BLaER1 treated with 17β-estradiol and CSF1 and Interleukin-3, amounts not matched to agents 10 nM and 100 nM (cell line): ENCODE measurements around the gene HPDL.
A peak's percentile ranks its signal among the peaks of the same experiment; 100 is the strongest.

Experiments used
- H3K27ac ChIP-seq, 11 experiments: shearing (Covaris generic); formaldehyde crosslinking; 2 replicates each; pipeline ENCODE4 v1.8.1; 2022
- H3K27me3 ChIP-seq, 11 experiments: shearing (Covaris generic); formaldehyde crosslinking; 2 replicates each; pipeline ENCODE4 v1.8.1; 2022
- H3K36me3 ChIP-seq, 11 experiments: shearing (Covaris generic); formaldehyde crosslinking; 2 replicates each; pipeline ENCODE4 v1.8.1; 2022
- H3K4me1 ChIP-seq, 10 experiments: shearing (Covaris generic); formaldehyde crosslinking; 2 replicates each; pipeline ENCODE4 v1.8.1; 2022
- H3K4me2 ChIP-seq, 11 experiments: shearing (Covaris generic); formaldehyde crosslinking; 2 replicates each; pipeline ENCODE4 v1.8.1; 2022
- H3K4me3 ChIP-seq, 10 experiments: shearing (Covaris generic); formaldehyde crosslinking; 2 replicates each; pipeline ENCODE4 v1.8.1; 2022
- H3K9ac ChIP-seq, 11 experiments: shearing (Covaris generic); formaldehyde crosslinking; 2 replicates each; pipeline ENCODE4 v1.8.1; 2022
- H3K9me3 ChIP-seq, 11 experiments: shearing (Covaris generic); formaldehyde crosslinking; replicated peaks in 1 of 11; 2 replicates each; pipeline ENCODE4 v1.8.1; 2022
- H4K20me1 ChIP-seq, 11 experiments: shearing (Covaris generic); formaldehyde crosslinking; 2 replicates each; pipeline ENCODE4 v1.8.1; 2022
- Cebpa-rat ChIP-seq, 11 experiments: shearing (Covaris generic); IDR thresholded peaks; 2 replicates each; pipeline ENCODE4 v1.8.1; 2022

HPDL gene

DNA sequence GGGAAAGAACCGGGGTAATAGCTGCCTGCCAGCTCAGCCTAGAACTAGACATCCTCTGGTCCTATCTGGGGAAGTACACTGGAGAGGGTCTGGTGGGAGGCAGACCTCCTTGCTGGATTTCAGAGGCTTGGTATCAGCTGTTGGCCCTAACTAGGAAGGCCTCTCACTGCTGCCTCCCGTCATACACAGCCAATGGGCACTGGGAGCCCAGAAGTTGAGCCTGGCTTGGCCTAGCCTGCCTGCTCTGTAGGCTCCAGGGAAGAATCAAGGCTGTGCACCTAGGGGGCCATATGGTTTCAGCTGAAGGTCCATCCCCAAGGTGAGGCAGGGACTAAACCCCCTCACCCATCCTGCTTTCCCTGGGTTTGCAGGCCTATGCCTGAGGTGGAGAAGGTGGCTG lies 17.8 kb downstream of the HPDL start:
- Histone ChIP-seq H3K4me2 (no peak overlapping the region), H3K27me3 (no peaks in the 10 kb centered on the region), H3K4me1 (peaks cover 25 to 30% (median 27%) of the 10 kb centered on the region in 10 experiments), H3K9ac (no peak overlapping the region), H4K20me1 (peaks cover 0 to 49% (median 10%) of the 10 kb centered on the region in 11 experiments; a peak in 9 of 22 replicates), H3K4me3 (no peak overlapping the region), H3K36me3 (peaks cover 48 to 62% (median 58%) of the 10 kb centered on the region in 11 experiments), H3K27ac (no peak overlapping the region), H3K9me3 (no peaks in the 10 kb centered on the region)
- TF ChIP-seq Cebpa-rat (IDR thresholded peaks at IDR 0.05), result no peak

GRCh38 chr1:45345014-45345413 lies 18.3 kb downstream of the HPDL start:
- no peaks in the 10 kb centered on the region for H3K9me3 ChIP-seq
- peaks cover 48 to 62% (median 58%) of the 10 kb centered on the region in 11 experiments for H3K36me3 ChIP-seq
- peaks cover 25 to 30% (median 27%) of the 10 kb centered on the region in 10 experiments for H3K4me1 ChIP-seq
- H3K9ac ChIP-seq, result no peak overlapping the region
- H3K27me3 ChIP-seq, result no peaks in the 10 kb centered on the region
- no peak overlapping the region for H3K4me3 ChIP-seq
- no peak overlapping the region for H3K4me2 ChIP-seq
- no peak overlapping the region for H3K27ac ChIP-seq
- TF ChIP-seq Cebpa-rat (IDR thresholded peaks at IDR 0.05), result no peak
- H4K20me1 ChIP-seq, result peaks cover 0 to 49% (median 10%) of the 10 kb centered on the region in 11 experiments; a peak in 9 of 22 replicates

GRCh38 chr1:45346473-45346872 lies 19.8 kb downstream of the HPDL start:
- Histone ChIP-seq H3K4me3 (no peak overlapping the region), H3K9me3 (no peaks in the 10 kb centered on the region), H3K9ac (no peak overlapping the region), H3K4me2 (no peak overlapping the region), H3K27me3 (no peaks in the 10 kb centered on the region), H4K20me1 (peaks cover 0 to 38% (median 10%) of the 10 kb centered on the region in 11 experiments; a peak in 9 of 22 replicates), H3K27ac (no peak overlapping the region), H3K4me1 (peaks cover 16 to 22% (median 18%) of the 10 kb centered on the region in 10 experiments), H3K36me3 (peaks cover 47 to 60% (median 54%) of the 10 kb centered on the region in 11 experiments)
- TF ChIP-seq Cebpa-rat (IDR thresholded peaks at IDR 0.05), result no peak

DNA sequence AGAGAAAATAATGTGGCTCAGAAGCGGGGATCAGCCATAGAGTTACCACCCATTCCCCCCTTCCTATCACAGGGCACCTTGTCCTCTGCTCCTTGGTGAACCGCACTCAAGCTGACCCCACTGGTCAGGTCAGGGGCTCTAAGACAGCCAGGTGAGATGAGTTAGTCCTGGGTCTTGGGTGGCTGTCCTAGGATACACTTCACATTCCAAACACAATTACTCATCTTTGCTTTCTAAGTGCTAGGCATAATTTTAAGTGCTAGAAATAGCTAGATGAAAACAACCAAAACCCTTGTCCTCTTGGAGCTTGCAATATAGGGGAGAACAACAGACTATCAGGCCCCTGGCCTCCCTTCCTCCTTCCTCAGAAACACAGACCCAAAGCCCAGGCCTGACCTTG lies 21.3 kb downstream of the HPDL start:
- Histone ChIP-seq H3K27me3 (no peaks in the 10 kb centered on the region), H3K4me2 (no peak overlapping the region), H4K20me1 (peaks cover 0 to 29% (median 7%) of the 10 kb centered on the region in 11 experiments; a peak in 7 of 22 replicates), H3K36me3 (peaks cover 31 to 59% (median 39%) of the 10 kb centered on the region in 11 experiments), H3K4me3 (no peak overlapping the region), H3K9me3 (no peaks in the 10 kb centered on the region), H3K4me1 (peaks cover under 1 to 7% (median 2%) of the 10 kb centered on the region in 10 experiments; a peak in 17 of 20 replicates), H3K27ac (no peak overlapping the region), H3K9ac (no peak overlapping the region)
- TF ChIP-seq Cebpa-rat (IDR thresholded peaks at IDR 0.05), result no peak

- H3K9ac ChIP-seq, result no peak overlapping the region
- H3K36me3 ChIP-seq, result peaks cover 26 to 54% (median 33%) of the 10 kb centered on the region in 11 experiments
- H3K27me3 ChIP-seq, result no peaks in the 10 kb centered on the region
- peaks cover 0 to 27% (median 7%) of the 10 kb centered on the region in 11 experiments; a peak in 6 of 22 replicates for H4K20me1 ChIP-seq
- peaks cover 0 to 1% (median 0%) of the 10 kb centered on the region in 10 experiments; a peak in 5 of 20 replicates for H3K4me1 ChIP-seq
- H3K4me3 ChIP-seq, result no peak overlapping the region
- no peak for TF ChIP-seq Cebpa-rat (IDR thresholded peaks at IDR 0.05)
- H3K4me2 ChIP-seq, result no peak overlapping the region
- H3K9me3 ChIP-seq, result no peaks in the 10 kb centered on the region
- H3K27ac ChIP-seq, result no peak overlapping the region
Observed at GRCh38 chr1:45348609-45348965, 21.9 kb downstream of the HPDL start.

- H3K4me2 ChIP-seq, result no peak overlapping the region
- no peak overlapping the region for H3K27ac ChIP-seq
Observed at GRCh38 chr1:45348966-45349677, 22.4 kb downstream of the HPDL start.

GRCh38 chr1:45351508-45351907 lies 24.8 kb downstream of the HPDL start:
- H3K27me3 ChIP-seq, result no peaks in the 10 kb centered on the region
- no peak overlapping the region for H3K4me2 ChIP-seq
- no peak for TF ChIP-seq Cebpa-rat (IDR thresholded peaks at IDR 0.05)
- no peak overlapping the region for H3K27ac ChIP-seq
- H3K9ac ChIP-seq, result no peak overlapping the region
- peaks cover 0 to 7% (median 0%) of the 10 kb centered on the region in 11 experiments; a peak in 1 of 22 replicates for H4K20me1 ChIP-seq
- H3K36me3 ChIP-seq, result peaks cover 0 to 37% (median 5%) of the 10 kb centered on the region in 11 experiments; a peak in 12 of 22 replicates
- H3K4me1 ChIP-seq, result peaks cover 0 to 8% (median 0%) of the 10 kb centered on the region in 10 experiments; a peak in 4 of 20 replicates
- no peak overlapping the region for H3K4me3 ChIP-seq
- no peaks in the 10 kb centered on the region for H3K9me3 ChIP-seq

More at GRCh38 chr1:45348966-45349677, 22.4 kb downstream of the HPDL start:
- no peak overlapping the region for H3K4me3 ChIP-seq
- no peak overlapping the region for H3K9ac ChIP-seq
- peaks cover 0 to 22% (median 7%) of the 10 kb centered on the region in 11 experiments; a peak in 5 of 22 replicates for H4K20me1 ChIP-seq
- H3K4me1 ChIP-seq, result peaks cover 0 to 7% (median 0%) of the 10 kb centered on the region in 10 experiments; a peak in 4 of 20 replicates
- no peaks in the 10 kb centered on the region for H3K9me3 ChIP-seq
- TF ChIP-seq Cebpa-rat (IDR thresholded peaks at IDR 0.05), result no peak
- peaks cover 20 to 50% (median 28%) of the 10 kb centered on the region in 11 experiments for H3K36me3 ChIP-seq
- no peaks in the 10 kb centered on the region for H3K27me3 ChIP-seq

DNA sequence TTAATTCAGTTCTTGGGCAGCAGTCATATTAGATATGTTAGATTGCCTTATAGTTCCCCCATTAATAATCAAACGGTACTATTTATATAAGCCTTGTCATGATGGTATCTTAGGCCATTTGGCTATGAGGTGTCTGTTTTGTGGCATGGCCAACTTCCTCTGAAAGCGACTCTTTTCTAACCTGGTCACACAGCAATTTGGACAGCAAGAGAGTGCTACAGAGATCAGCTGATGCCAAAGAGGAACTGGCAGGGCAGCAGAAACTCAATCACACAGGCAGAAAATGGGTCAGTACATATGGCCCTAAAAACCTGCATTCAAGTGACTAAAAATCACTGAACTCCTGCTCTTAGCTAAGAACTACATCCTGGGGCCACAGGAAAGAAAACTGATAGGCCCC lies 27.0 kb downstream of the HPDL start:
- no peak for TF ChIP-seq Cebpa-rat (IDR thresholded peaks at IDR 0.05)
- Histone ChIP-seq H3K9me3 (no peaks in the 10 kb centered on the region), H4K20me1 (peaks cover 0 to 7% (median 0%) of the 10 kb centered on the region in 11 experiments; a peak in 1 of 22 replicates), H3K27me3 (no peaks in the 10 kb centered on the region), H3K27ac (no peak overlapping the region), H3K9ac (no peak overlapping the region), H3K36me3 (peaks cover 0 to 25% (median 0%) of the 10 kb centered on the region in 11 experiments; a peak in 3 of 22 replicates), H3K4me3 (no peak overlapping the region), H3K4me2 (peak overlapping the region in 2 of 11 experiments; percentile 20 to 38; a peak in 1 of 22 replicates), H3K4me1 (peaks cover 0 to 8% (median 0%) of the 10 kb centered on the region in 10 experiments; a peak in 4 of 20 replicates)

DNA sequence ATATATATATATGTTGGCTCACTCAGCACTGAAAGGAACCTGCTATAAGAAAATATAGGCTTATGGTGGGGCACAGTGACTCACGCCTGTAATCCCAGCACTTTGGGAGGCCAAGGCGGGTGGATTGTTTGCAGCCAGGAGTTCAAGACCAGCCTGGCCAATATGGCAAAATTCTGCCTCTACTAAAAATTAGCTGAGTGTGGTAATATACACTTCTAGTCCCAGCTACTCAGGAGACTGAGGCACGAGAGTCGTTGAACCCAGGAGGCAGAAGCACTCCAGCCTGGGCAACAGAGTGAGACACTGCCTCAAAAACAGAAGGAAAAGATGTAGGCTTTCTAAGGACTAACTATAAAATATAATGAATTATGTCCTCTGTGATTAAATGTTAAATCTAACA lies 28.1 kb downstream of the HPDL start:
- peaks cover 0 to 8% (median under 1%) of the 10 kb centered on the region in 10 experiments; a peak in 9 of 20 replicates for H3K4me1 ChIP-seq
- H3K36me3 ChIP-seq, result peaks cover 0 to 25% (median 0%) of the 10 kb centered on the region in 11 experiments; a peak in 3 of 22 replicates
- H3K27me3 ChIP-seq, result no peaks in the 10 kb centered on the region
- H3K4me3 ChIP-seq, result no peak overlapping the region
- no peaks in the 10 kb centered on the region for H4K20me1 ChIP-seq
- H3K4me2 ChIP-seq, result no peak overlapping the region
- TF ChIP-seq Cebpa-rat (IDR thresholded peaks at IDR 0.05), result no peak
- no peak overlapping the region for H3K9ac ChIP-seq
- no peak overlapping the region for H3K27ac ChIP-seq
- no peaks in the 10 kb centered on the region for H3K9me3 ChIP-seq
